ENCODE results near the gene PRMT7. TPM values are rescaled to one million over a fixed set of nuclear protein-coding genes. Genes with fewer than 3 reads are reported as not detected.

Gene PRMT7
- total RNA-seq, 1 donor from 2014 or later = 25.6 TPM

GRCh38 chr16:68371706-68372380 is 61.0 kb downstream of the PRMT7 start:
- Histone ChIP-seq H3K36me3 (no peaks in the 10 kb centered on the region), H3K4me3 (no peak overlapping the region), H3K9me3 (replicated peaks) (no peaks in the 10 kb centered on the region), H3K27me3 (ENCODE audit: low read depth) (peaks cover 20% of the 10 kb centered on the region), H3K27ac (replicated peaks) (no peak overlapping the region), H3K4me1 (no peaks in the 10 kb centered on the region)
- intact Hi-C loops (cut with micrococcal nuclease) = no loop called here
- no peak for TF ChIP-seq CTCF (IDR thresholded peaks at IDR 0.05; ENCODE audit: borderline replicate concordance)
- no peak for DNase-seq

GRCh38 chr16:68372381-68372720 is 61.5 kb downstream of the PRMT7 start:
- Histone ChIP-seq H3K4me1 (no peaks in the 10 kb centered on the region), H3K27me3 (ENCODE audit: low read depth) (peaks cover 15% of the 10 kb centered on the region), H3K9me3 (replicated peaks) (no peaks in the 10 kb centered on the region), H3K4me3 (no peak overlapping the region), H3K36me3 (no peaks in the 10 kb centered on the region), H3K27ac (replicated peaks) (no peak overlapping the region)
- TF ChIP-seq CTCF (IDR thresholded peaks at IDR 0.05; ENCODE audit: borderline replicate concordance) = no peak
- intact Hi-C loops (cut with micrococcal nuclease) = no loop called here
- no peak for DNase-seq

GRCh38 chr16:68372806-68373205 is 62.0 kb downstream of the PRMT7 start:
- Histone ChIP-seq H3K27ac (replicated peaks) (no peak overlapping the region), H3K9me3 (replicated peaks) (no peaks in the 10 kb centered on the region), H3K36me3 (no peaks in the 10 kb centered on the region), H3K27me3 (ENCODE audit: low read depth) (peaks cover 11% of the 10 kb centered on the region), H3K4me3 (no peak overlapping the region), H3K4me1 (no peaks in the 10 kb centered on the region)
- intact Hi-C loops (cut with micrococcal nuclease) = no loop called here
- DNase-seq = no peak
- TF ChIP-seq CTCF (IDR thresholded peaks at IDR 0.05; ENCODE audit: borderline replicate concordance) = no peak

- Histone ChIP-seq H3K9me3 (replicated peaks) (no peaks in the 10 kb centered on the region), H3K4me3 (no peak overlapping the region), H3K36me3 (no peaks in the 10 kb centered on the region), H3K27me3 (ENCODE audit: low read depth) (peaks cover 2% of the 10 kb centered on the region), H3K27ac (replicated peaks) (no peak overlapping the region), H3K4me1 (no peaks in the 10 kb centered on the region)
- TF ChIP-seq CTCF (IDR thresholded peaks at IDR 0.05; ENCODE audit: borderline replicate concordance) = no peak
- intact Hi-C loops (cut with micrococcal nuclease) = no loop called here
- DNase-seq = no peak
These were observed 62.9 kb downstream of the PRMT7 start for GRCh38 chr16:68373528-68374245.

- Histone ChIP-seq H3K27ac (replicated peaks) (no peak overlapping the region), H3K36me3 (no peaks in the 10 kb centered on the region), H3K4me3 (no peak overlapping the region), H3K4me1 (no peaks in the 10 kb centered on the region), H3K27me3 (ENCODE audit: low read depth) (no peaks in the 10 kb centered on the region), H3K9me3 (replicated peaks) (no peaks in the 10 kb centered on the region)
- DNase-seq = no peak
- intact Hi-C loops (cut with micrococcal nuclease) = no loop called here
- TF ChIP-seq CTCF (IDR thresholded peaks at IDR 0.05; ENCODE audit: borderline replicate concordance) = no peak
These were observed 63.5 kb downstream of the PRMT7 start for GRCh38 chr16:68374246-68374805.
